ENCODE measurements around the gene KDM1A. TPM values are rescaled to one million over a fixed set of nuclear protein-coding genes. Genes with fewer than 3 reads are reported as not detected.

KDM1A gene
- total RNA-seq, 2 donors from 2014 or later, result 23.4 to 44.1 TPM

DNA sequence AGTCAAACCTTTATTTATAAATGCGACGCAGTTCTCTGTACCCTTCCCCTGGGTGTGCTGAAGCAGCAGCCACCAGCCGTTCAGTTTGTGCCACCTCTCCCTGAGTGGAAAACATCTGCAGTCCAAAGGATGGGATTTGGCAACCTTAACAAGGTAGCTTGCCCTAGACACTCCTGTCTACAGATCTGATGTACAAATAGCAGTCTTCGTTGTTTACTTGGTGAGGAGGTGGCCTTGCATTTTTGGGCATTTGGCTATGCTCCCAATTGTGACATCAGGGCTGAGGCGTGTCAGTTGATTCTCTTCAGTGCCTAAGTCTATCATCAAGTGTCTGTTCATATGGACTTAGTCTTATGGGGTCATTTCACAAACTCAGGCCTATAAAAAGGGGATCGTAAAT, 59.8 kb downstream of the KDM1A start:
- no peak for DNase-seq (ENCODE audit: low spot score)
- H3K27ac ChIP-seq, result no peak overlapping the region
- H3K36me3 ChIP-seq, result peaks cover 40% of the 10 kb centered on the region
- H3K9me3 ChIP-seq, result no peaks in the 10 kb centered on the region
- TF ChIP-seq, protein P1, sequence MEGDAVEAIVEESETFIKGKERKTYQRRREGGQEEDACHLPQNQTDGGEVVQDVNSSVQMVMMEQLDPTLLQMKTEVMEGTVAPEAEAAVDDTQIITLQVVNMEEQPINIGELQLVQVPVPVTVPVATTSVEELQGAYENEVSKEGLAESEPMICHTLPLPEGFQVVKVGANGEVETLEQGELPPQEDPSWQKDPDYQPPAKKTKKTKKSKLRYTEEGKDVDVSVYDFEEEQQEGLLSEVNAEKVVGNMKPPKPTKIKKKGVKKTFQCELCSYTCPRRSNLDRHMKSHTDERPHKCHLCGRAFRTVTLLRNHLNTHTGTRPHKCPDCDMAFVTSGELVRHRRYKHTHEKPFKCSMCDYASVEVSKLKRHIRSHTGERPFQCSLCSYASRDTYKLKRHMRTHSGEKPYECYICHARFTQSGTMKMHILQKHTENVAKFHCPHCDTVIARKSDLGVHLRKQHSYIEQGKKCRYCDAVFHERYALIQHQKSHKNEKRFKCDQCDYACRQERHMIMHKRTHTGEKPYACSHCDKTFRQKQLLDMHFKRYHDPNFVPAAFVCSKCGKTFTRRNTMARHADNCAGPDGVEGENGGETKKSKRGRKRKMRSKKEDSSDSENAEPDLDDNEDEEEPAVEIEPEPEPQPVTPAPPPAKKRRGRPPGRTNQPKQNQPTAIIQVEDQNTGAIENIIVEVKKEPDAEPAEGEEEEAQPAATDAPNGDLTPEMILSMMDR (IDR thresholded peaks at IDR 0.05), result no peak
- peaks cover 0 to 5% of the 10 kb centered on the region in 2 donors for H3K4me1 ChIP-seq (ENCODE audit: control insufficient read depth in 1 of 2, low read depth in 2 of 2)
- ATAC-seq (ENCODE audit: insufficient number of reproducible peaks, low FRiP score, low read depth), result no peak
- no peaks in the 10 kb centered on the region for H3K27me3 ChIP-seq (replicated peaks; ENCODE audit: insufficient read depth)
- no peak overlapping the region for H3K4me3 ChIP-seq

DNA sequence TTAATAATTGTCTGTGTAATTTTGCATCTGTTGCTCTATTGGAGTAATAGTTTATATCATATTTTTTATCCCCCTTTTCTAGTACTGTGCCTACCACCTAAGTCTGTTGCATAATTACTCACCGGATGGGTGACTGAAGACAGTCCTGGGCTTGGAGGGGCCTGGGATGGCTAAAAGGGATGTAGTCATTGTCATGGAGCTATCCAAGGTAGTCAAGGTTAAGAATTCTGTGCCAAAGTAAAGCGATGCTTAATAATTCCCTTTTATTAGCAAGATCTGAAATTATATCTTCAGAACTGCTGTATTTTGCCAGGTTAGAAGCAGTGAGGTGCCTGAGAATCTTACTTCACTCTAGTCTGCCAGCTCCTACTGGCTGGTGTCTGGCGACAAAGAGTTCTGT, 61.6 kb downstream of the KDM1A start:
- H3K4me1 ChIP-seq (ENCODE audit: control insufficient read depth in 1 of 2, low read depth in 2 of 2), result peaks cover 0 to 5% of the 10 kb centered on the region in 2 donors
- H3K36me3 ChIP-seq, result peaks cover 40% of the 10 kb centered on the region
- no peaks in the 10 kb centered on the region for H3K9me3 ChIP-seq
- H3K27ac ChIP-seq, result no peak overlapping the region
- H3K27me3 ChIP-seq (replicated peaks; ENCODE audit: insufficient read depth), result no peaks in the 10 kb centered on the region
- no peak for ATAC-seq (ENCODE audit: insufficient number of reproducible peaks, low FRiP score, low read depth)
- TF ChIP-seq, protein P1 (IDR thresholded peaks at IDR 0.05), result no peak
- no peak for DNase-seq (ENCODE audit: low spot score)
- no peak overlapping the region for H3K4me3 ChIP-seq

DNA sequence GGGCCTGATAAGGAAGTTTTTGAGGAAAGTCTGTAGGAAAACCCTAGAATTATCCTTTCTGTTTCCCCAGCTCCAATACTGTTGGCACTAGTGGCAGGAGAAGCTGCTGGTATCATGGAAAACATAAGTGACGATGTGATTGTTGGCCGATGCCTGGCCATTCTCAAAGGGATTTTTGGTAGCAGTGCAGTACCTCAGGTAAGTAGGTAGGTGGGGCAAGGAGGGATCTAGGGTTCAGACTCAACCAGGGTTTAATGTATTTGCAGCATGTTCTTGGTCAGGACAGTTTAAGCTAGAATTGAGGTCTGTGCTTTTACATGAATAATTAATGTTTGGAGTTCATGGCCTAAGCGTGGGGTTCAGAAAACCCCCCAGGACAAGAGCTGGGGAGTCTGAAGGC, 62.1 kb downstream of the KDM1A start:
- peaks cover 0 to 5% of the 10 kb centered on the region in 2 donors for H3K4me1 ChIP-seq (ENCODE audit: control insufficient read depth in 1 of 2, low read depth in 2 of 2)
- ATAC-seq (ENCODE audit: insufficient number of reproducible peaks, low FRiP score, low read depth), result no peak
- H3K4me3 ChIP-seq, result no peak overlapping the region
- peaks cover 40% of the 10 kb centered on the region for H3K36me3 ChIP-seq
- H3K9me3 ChIP-seq, result no peaks in the 10 kb centered on the region
- TF ChIP-seq, protein P1 (IDR thresholded peaks at IDR 0.05), result no peak
- DNase-seq (ENCODE audit: low spot score), result no peak
- H3K27me3 ChIP-seq (replicated peaks; ENCODE audit: insufficient read depth), result no peaks in the 10 kb centered on the region
- H3K27ac ChIP-seq, result no peak overlapping the region

DNA sequence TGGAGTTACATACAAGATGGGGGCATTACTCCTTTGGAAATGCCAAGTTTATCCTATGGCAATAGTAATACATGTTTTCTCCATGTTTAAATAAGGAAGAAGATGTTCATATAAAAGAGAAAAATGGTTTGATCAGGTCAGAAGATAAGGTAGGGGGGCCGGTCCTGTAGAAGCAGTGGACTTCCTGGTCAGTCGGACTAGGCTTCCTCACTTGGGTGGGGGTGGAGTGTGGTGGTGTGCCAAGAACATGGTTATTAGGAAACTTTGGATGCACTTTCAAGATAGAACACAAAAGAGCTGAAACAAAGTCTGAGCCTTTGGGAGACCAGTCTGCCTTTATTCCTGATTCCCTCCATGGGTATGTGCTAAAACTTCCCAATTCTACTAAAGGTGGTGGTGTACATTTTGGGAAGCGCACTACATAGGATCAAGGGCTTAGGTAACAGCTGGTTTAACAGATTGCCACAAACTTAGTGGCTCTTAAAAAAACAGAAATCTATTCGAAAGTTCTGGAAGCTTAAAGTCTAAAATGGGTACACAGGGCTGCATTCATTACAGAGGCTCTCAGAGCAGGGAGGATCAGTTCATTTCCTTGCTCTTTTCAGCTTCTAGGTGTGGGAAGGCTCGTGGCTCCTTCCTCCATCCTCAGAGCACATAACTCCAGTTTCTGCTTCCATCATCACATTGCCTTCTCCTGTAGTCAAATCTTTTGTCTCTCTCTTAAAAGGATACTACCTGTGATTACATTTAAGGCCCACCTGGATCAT, 64.6 kb downstream of the KDM1A start:
- Histone ChIP-seq H3K9me3 (no peaks in the 10 kb centered on the region), H3K4me3 (no peak overlapping the region), H3K4me1 (ENCODE audit: control insufficient read depth in 1 of 2, low read depth in 2 of 2) (peaks cover 0 to 5% of the 10 kb centered on the region in 2 donors), H3K36me3 (peaks cover 39% of the 10 kb centered on the region), H3K27me3 (replicated peaks; ENCODE audit: insufficient read depth) (no peaks in the 10 kb centered on the region), H3K27ac (no peak overlapping the region)
- TF ChIP-seq, protein P1 (IDR thresholded peaks at IDR 0.05), result no peak
- DNase-seq (ENCODE audit: low spot score), result no peak
- no peak for ATAC-seq (ENCODE audit: insufficient number of reproducible peaks, low FRiP score, low read depth)

DNA sequence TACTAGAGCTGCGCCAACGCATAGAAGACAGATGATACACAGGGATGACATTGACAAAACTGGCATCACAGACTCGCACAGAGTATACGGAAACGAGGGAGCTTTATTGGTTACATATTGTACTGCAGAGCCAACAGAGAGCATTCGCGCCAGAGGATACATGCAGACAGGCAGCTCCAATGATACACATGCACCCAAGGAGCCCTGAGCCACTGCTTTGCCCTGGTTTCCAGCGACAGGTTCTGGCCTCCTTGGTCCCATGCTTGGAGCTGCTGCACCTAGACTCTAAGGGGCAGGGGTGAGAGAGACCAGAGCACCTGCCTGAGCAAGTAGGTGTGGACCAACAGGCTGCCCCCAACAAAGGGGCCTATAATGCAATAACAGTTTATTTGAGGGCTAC, 65.6 kb downstream of the KDM1A start:
- TF ChIP-seq, protein P1 (IDR thresholded peaks at IDR 0.05), result no peak
- H3K36me3 ChIP-seq, result peaks cover 31% of the 10 kb centered on the region
- no peaks in the 10 kb centered on the region for H3K9me3 ChIP-seq
- H3K4me1 ChIP-seq (ENCODE audit: control insufficient read depth in 1 of 2, low read depth in 2 of 2), result peaks cover 0 to 5% of the 10 kb centered on the region in 2 donors
- no peak overlapping the region for H3K4me3 ChIP-seq
- ATAC-seq (ENCODE audit: insufficient number of reproducible peaks, low FRiP score, low read depth) (no peak), DNase-seq (ENCODE audit: low spot score) (no peak)
- H3K27me3 ChIP-seq (replicated peaks; ENCODE audit: insufficient read depth), result no peaks in the 10 kb centered on the region
- H3K27ac ChIP-seq, result no peak overlapping the region

Data from thoracic aorta (tissue), 2 donors.